ENCODE data around the gene HERPUD1. TPM values are rescaled to one million over a fixed set of nuclear protein-coding genes. Genes with fewer than 3 reads are reported as not detected.

The HERPUD1 gene
- total RNA-seq, 2 donors from 2014 or later = 127 to 141 TPM

- H3K27me3 Mint-ChIP-seq = no peaks in the 10 kb centered on the region
- H3K4me3 Mint-ChIP-seq = no peak overlapping the region
- peaks cover 5% of the 10 kb centered on the region for H3K36me3 Mint-ChIP-seq
- ATAC-seq (no peak), DNase-seq (ENCODE audit: low spot score) (no peak)
- H3K27ac Mint-ChIP-seq = no peak overlapping the region
- H3K9me3 Mint-ChIP-seq = no peaks in the 10 kb centered on the region
- H3K4me1 Mint-ChIP-seq (ENCODE audit: low read depth in 2 of 2) = peaks cover 27 to 32% of the 10 kb centered on the region in 2 donors
Observed at GRCh38 chr16:56947604-56947995, 15.7 kb downstream of the HERPUD1 start.

GRCh38 chr16:56948234-56948633, 16.3 kb downstream of the HERPUD1 start:
- H3K4me1 Mint-ChIP-seq (ENCODE audit: low read depth in 2 of 2) = peaks cover 23 to 27% of the 10 kb centered on the region in 2 donors
- H3K27me3 Mint-ChIP-seq = no peaks in the 10 kb centered on the region
- ATAC-seq (no peak), DNase-seq (ENCODE audit: low spot score) (no peak)
- H3K4me3 Mint-ChIP-seq = no peak overlapping the region
- H3K9me3 Mint-ChIP-seq = no peaks in the 10 kb centered on the region
- peaks cover under 1% of the 10 kb centered on the region for H3K36me3 Mint-ChIP-seq
- H3K27ac Mint-ChIP-seq = no peak overlapping the region

DNA sequence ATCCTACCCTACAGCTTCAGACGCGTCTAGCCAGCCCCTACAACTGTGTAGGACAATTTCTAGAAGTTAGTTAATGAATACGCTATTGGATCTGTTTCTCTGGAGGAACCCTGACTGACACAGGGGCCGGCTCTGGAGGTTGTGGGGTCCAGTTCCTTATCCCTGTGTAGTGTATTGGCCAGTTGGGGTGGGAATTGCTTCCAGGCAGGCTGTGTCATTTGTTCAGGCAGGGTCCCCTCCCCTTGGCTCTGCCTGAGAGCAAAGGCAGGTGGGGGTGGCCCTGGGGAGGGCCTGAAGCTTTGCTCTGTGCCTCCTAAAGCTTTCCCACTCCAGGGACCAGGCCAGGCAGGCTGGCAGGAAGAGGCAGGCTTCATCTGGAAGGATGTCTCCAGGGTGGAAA, 18.1 kb downstream of the HERPUD1 start:
- Mint-ChIP-seq H3K27me3 (no peaks in the 10 kb centered on the region), H3K27ac (peak overlapping the region; percentile 29 to 38), H3K4me3 (no peak overlapping the region), H3K9me3 (no peaks in the 10 kb centered on the region), H3K4me1 (ENCODE audit: low read depth in 2 of 2) (peaks cover 16 to 18% of the 10 kb centered on the region in 2 donors), H3K36me3 (no peaks in the 10 kb centered on the region)
- DNase-seq (ENCODE audit: low spot score) = no peak
- ATAC-seq = no peak

- DNase-seq (ENCODE audit: low spot score) (no peak), ATAC-seq (no peak)
- no peaks in the 10 kb centered on the region for H3K36me3 Mint-ChIP-seq
- no peak overlapping the region for H3K4me3 Mint-ChIP-seq
- peak overlapping the region; percentile 29 to 38 for H3K27ac Mint-ChIP-seq
- H3K4me1 Mint-ChIP-seq (ENCODE audit: low read depth in 2 of 2) = peaks cover 14 to 18% of the 10 kb centered on the region in 2 donors
- no peaks in the 10 kb centered on the region for H3K9me3 Mint-ChIP-seq
- no peaks in the 10 kb centered on the region for H3K27me3 Mint-ChIP-seq
Observed at GRCh38 chr16:56950455-56950854, 18.5 kb downstream of the HERPUD1 start.

DNA sequence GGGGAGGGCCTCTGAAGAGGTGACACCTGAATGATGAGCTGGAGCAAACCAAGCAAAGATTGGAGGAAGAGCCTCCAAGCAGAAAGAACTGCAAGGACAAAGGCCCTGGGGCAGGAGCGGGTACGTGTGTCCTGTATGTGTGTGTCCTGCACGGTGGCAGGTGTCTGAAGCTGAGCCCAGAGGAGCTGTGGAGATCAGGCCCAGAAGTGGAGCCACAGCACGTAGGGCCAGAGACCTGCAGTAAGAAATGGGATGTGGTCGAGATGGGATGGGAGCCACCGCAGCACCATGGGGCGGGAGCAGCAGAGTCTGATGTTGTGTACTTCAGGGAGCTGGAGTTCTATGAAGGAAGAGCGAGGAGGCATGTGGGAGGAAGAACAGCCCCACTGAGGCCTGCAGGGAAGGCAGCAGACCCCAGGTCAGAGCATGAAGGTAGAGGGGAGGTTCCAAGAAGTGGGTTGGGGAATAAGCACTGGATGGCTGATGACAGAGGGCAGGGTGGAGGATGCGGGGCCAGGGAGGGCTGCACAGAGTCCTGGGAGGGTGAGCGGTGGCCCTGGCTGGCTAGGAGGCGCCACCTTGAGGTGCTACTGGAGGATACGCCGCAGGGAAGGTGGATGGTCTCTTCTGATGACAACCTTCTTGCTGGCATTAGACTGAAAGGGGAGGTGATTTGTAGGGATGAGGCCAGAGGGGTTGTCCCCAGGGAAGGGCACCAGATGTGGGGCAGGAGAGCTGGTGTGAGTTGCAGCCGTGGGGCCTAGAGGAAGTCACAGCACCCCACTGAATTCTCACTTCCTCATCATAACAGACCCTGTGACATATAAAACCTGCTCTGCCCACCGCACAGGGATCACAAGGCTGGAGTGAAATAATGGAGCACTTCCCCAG, 19.2 kb downstream of the HERPUD1 start:
- peaks cover 14 to 18% of the 10 kb centered on the region in 2 donors for H3K4me1 Mint-ChIP-seq (ENCODE audit: low read depth in 2 of 2)
- peak; percentile 76 to 81 for ATAC-seq
- no peak for DNase-seq (ENCODE audit: low spot score)

GRCh38 chr16:56953006-56953405, 21.1 kb downstream of the HERPUD1 start:
- ATAC-seq (peak in 1 of 2 donors; percentile 3), DNase-seq (ENCODE audit: low spot score) (no peak)
- Mint-ChIP-seq H3K4me1 (ENCODE audit: low read depth in 2 of 2) (peaks cover 14% of the 10 kb centered on the region in 2 donors), H3K9me3 (no peaks in the 10 kb centered on the region), H3K36me3 (no peaks in the 10 kb centered on the region), H3K27ac (no peak overlapping the region), H3K4me3 (no peak overlapping the region), H3K27me3 (no peaks in the 10 kb centered on the region)

More for the DNA sequence above, 19.2 kb downstream of the HERPUD1 start:
- no peak overlapping the region for H3K4me3 Mint-ChIP-seq
- peak overlapping the region; percentile 29 to 38 for H3K27ac Mint-ChIP-seq
- no peaks in the 10 kb centered on the region for H3K36me3 Mint-ChIP-seq
- H3K27me3 Mint-ChIP-seq = no peaks in the 10 kb centered on the region
- H3K9me3 Mint-ChIP-seq = no peaks in the 10 kb centered on the region

GRCh38 chr16:56956076-56956475, 24.1 kb downstream of the HERPUD1 start:
- no peak for ATAC-seq
- Mint-ChIP-seq H3K9me3 (no peaks in the 10 kb centered on the region), H3K27me3 (peaks cover 0 to 9% of the 10 kb centered on the region in 2 donors), H3K4me1 (ENCODE audit: low read depth in 2 of 2) (peaks cover 5% of the 10 kb centered on the region in 2 donors), H3K27ac (no peak overlapping the region), H3K36me3 (no peaks in the 10 kb centered on the region), H3K4me3 (no peak overlapping the region)
- DNase-seq (ENCODE audit: low spot score) = no peak

GRCh38 chr16:56956756-56957155, 24.8 kb downstream of the HERPUD1 start:
- ATAC-seq (no peak), DNase-seq (ENCODE audit: low spot score) (no peak)
- Mint-ChIP-seq H3K4me3 (no peak overlapping the region), H3K36me3 (no peaks in the 10 kb centered on the region), H3K27ac (no peak overlapping the region), H3K9me3 (no peaks in the 10 kb centered on the region), H3K27me3 (peaks cover 0 to 9% of the 10 kb centered on the region in 2 donors), H3K4me1 (ENCODE audit: low read depth in 2 of 2) (no peaks in the 10 kb centered on the region)

DNA sequence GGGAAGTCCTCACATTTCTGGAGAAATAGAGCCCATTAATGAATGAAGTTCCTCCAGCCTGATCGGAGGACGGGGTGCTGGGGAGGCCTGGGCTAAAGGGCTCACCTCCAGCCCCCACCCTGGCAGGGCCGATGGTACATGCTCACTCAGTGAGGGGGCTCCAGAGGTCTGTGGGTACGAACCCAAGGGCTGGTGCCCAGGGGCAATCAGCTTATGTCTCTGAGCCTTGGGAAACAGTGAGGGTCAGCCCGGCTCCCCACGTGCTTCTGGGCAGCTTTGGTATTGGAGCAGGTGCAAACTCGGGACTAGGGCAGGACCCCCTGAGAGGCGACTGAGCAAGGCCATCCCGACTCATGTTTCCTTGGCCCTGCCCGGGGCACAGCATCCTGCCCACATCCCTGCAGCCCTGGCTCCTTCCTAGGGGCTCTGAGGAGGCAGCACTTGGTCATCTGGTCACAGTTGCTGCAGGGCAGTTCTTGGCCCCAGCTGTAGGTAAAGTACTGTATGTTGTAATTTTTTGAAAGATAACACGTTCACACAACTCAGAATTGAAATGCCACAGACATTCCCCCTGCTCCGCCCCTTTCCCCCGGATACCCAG, 28.8 kb downstream of the HERPUD1 start:
- Mint-ChIP-seq H3K9me3 (no peaks in the 10 kb centered on the region), H3K4me1 (ENCODE audit: low read depth in 2 of 2) (peaks cover 12 to 13% of the 10 kb centered on the region in 2 donors), H3K4me3 (no peak overlapping the region), H3K27ac (no peak overlapping the region), H3K27me3 (peaks cover 0 to 9% of the 10 kb centered on the region in 2 donors), H3K36me3 (no peaks in the 10 kb centered on the region)
- DNase-seq (ENCODE audit: low spot score) = no peak
- ATAC-seq = no peak

DNA sequence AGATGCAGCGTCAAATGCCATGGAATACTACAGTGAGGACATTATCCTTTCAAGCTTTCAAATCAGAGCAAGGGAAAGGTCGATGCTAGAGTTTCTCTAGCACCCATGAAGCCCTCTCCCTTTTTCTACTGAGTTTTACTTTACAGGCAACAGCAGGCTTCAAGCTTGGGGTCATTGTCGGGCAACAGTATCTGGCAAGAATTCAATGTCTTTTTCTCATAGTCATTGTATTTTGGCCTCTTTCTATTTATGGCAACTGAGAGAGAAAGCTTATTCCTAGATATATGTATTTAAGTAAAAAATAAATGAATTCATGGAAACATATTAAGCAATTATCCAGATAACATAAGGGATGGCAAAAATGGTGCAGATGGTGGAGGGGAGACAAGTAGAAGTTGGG, 29.4 kb downstream of the HERPUD1 start:
- Mint-ChIP-seq H3K27ac (no peak overlapping the region), H3K4me3 (no peak overlapping the region), H3K36me3 (no peaks in the 10 kb centered on the region), H3K9me3 (no peaks in the 10 kb centered on the region), H3K4me1 (ENCODE audit: low read depth in 2 of 2) (peaks cover 16 to 17% of the 10 kb centered on the region in 2 donors), H3K27me3 (peaks cover 0 to 9% of the 10 kb centered on the region in 2 donors)
- no peak for DNase-seq (ENCODE audit: low spot score)
- ATAC-seq = no peak

- no peak within 1 kb of the TSS for H3K4me3 Mint-ChIP-seq
- peaks cover 0 to 9% of the 10 kb centered on the region in 2 donors for H3K27me3 Mint-ChIP-seq
- H3K4me1 Mint-ChIP-seq (ENCODE audit: low read depth in 2 of 2) = peaks cover 16 to 17% of the 10 kb centered on the region in 2 donors
- DNase-seq (ENCODE audit: low spot score) (no peak), ATAC-seq (no peak)
- no peak within 1 kb of the TSS for H3K27ac Mint-ChIP-seq
- H3K36me3 Mint-ChIP-seq = no peaks in the 10 kb centered on the region
- no peaks in the 10 kb centered on the region for H3K9me3 Mint-ChIP-seq
Observed at GRCh38 chr16:56961851-56962281, 29.9 kb downstream of the HERPUD1 start, which contains the start of gene CETP. Gene CETP (plus strand): TSS chr16:56961950. CDS start chr16:56961980, 30 bp downstream.

DNA sequence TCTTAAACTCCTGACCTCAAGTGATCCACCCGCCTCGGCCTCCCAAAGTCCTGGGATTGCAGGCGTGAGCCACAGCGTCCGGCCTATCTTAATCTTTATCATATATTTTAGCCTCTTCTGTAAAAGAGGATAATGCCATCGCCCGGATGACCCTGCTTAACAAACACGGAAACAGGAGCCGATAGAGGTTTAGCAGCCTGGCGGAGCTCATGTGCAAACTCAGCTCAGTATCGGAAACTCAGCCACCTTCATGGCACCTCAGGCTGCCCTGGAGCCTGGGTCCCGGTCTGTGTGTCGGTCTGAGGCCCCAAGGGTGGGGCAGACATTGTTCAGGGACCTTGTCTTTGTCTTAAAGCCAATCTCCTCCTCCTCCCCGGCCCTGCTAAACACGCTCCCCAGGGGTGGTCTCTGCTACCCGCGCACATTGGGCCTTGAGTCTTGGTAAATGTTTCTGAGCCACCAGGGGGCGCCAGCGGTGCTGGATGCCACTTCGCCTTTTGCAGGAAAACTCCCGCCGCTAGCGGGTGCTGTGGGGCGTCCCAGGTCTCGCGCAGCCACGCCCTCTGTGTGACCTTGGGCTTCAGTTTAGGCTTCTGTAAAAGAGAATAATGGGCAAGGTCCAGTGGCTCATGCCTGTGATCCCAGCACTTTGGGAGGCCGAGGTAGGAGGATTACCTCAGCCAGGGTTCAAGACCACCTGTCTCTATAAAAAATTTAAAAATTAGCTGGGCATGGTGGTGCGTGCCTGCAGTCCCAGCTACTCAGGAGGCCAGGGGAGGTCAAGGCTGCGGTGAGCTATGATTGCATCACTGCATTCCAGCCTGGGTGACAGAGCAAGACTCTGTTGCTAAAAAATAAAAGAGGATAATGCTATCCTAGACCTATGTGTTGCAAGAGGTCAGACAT, 32.6 kb downstream of the HERPUD1 start:
- Mint-ChIP-seq H3K4me3 (no peak overlapping the region), H3K27ac (peak overlapping the region; percentile 27 to 64), H3K9me3 (no peaks in the 10 kb centered on the region), H3K36me3 (no peaks in the 10 kb centered on the region), H3K4me1 (ENCODE audit: low read depth in 2 of 2) (peaks cover 16 to 17% of the 10 kb centered on the region in 2 donors), H3K27me3 (peaks cover 0 to 6% of the 10 kb centered on the region in 2 donors)
- peak; percentile 93 for DNase-seq (ENCODE audit: low spot score)
- peak; percentile 88 to 91 for ATAC-seq

Data from natural killer cell treated with Interleukin-12 subunit alpha and Interleukin-12 subunit beta and Interleukin-15 and Interleukin-18, amount 100 ng/mL, for 72 hours (primary cell).